ENCODE data around the gene UBB.

UBB gene

GRCh38 chr17:16419074-16419928 is 38.4 kb downstream of the UBB start:
- no peak for TF ChIP-seq CTCF (IDR thresholded peaks at IDR 0.05; ENCODE audit: insufficient read depth, low read depth, low read length, missing control alignments)
- peak overlapping the region; percentile 92 for H3K4me3 ChIP-seq (ENCODE audit: low read depth, low read length)
- DNase-seq (ENCODE audit: low read depth): peak; percentile 84

- peak overlapping the region; percentile 92 for H3K4me3 ChIP-seq (ENCODE audit: low read depth, low read length)
- TF ChIP-seq CTCF (IDR thresholded peaks at IDR 0.05; ENCODE audit: insufficient read depth, low read depth, low read length, missing control alignments): no peak
- DNase-seq (ENCODE audit: low read depth): peak; percentile 71
Measured at GRCh38 chr17:16419929-16420271, 39.0 kb downstream of the UBB start.

- H3K4me3 ChIP-seq (ENCODE audit: low read depth, low read length): no peak overlapping the region
- DNase-seq (ENCODE audit: low read depth): no peak
- no peak for TF ChIP-seq CTCF (IDR thresholded peaks at IDR 0.05; ENCODE audit: insufficient read depth, low read depth, low read length, missing control alignments)
Measured at GRCh38 chr17:16422416-16422815, 41.5 kb downstream of the UBB start.

GRCh38 chr17:16423226-16423872 is 42.5 kb downstream of the UBB start:
- no peak overlapping the region for H3K4me3 ChIP-seq (ENCODE audit: low read depth, low read length)
- no peak for DNase-seq (ENCODE audit: low read depth)
- no peak for TF ChIP-seq CTCF (IDR thresholded peaks at IDR 0.05; ENCODE audit: insufficient read depth, low read depth, low read length, missing control alignments)

GRCh38 chr17:16425202-16425601 is 44.3 kb downstream of the UBB start:
- no peak for TF ChIP-seq CTCF (IDR thresholded peaks at IDR 0.05; ENCODE audit: insufficient read depth, low read depth, low read length, missing control alignments)
- DNase-seq (ENCODE audit: low read depth): no peak
- H3K4me3 ChIP-seq (ENCODE audit: low read depth, low read length): no peak overlapping the region

GRCh38 chr17:16425698-16426659 is 45.1 kb downstream of the UBB start:
- DNase-seq (ENCODE audit: low read depth): no peak
- no peak overlapping the region for H3K4me3 ChIP-seq (ENCODE audit: low read depth, low read length)
- TF ChIP-seq CTCF (IDR thresholded peaks at IDR 0.05; ENCODE audit: insufficient read depth, low read depth, low read length, missing control alignments): no peak

Data from GM12865 (cell line).